Left lung (tissue), 10 donors: ENCODE results near the gene GSK3A. TPM values are rescaled to one million over a fixed set of nuclear protein-coding genes. Genes with fewer than 3 reads are reported as not detected.

Source experiments
- ATAC-seq: fragments of 200-7000 bp; cut with Tn5 transposase; one replicate; pipeline ENCODE4 v1.9.1; 2020; ENCODE audit warnings: moderate library complexity
- DNase-seq, 4 donors: peaks; one replicate each; pipeline ENCODE4 v3.0.0-alpha.2; 2013 to 2020
- H3K27ac ChIP-seq, 2 donors: fragments of 200-600 bp; sonication (generic) in 1 of 2; one replicate each; pipeline versions ENCODE4 v1.5.0 to v1.8.0; 2020 to 2021
- H3K27me3 ChIP-seq, 2 donors: fragments of 200-600 bp; sonication (generic) in 1 of 2; one replicate each; pipeline versions ENCODE4 v1.5.0 to v1.8.0; 2020 to 2021
- H3K36me3 ChIP-seq, 2 donors: fragments of 200-600 bp; sonication (generic) in 1 of 2; one replicate each; pipeline versions ENCODE4 v1.5.0 to v1.8.0; 2020 to 2021
- H3K4me1 ChIP-seq, 2 donors: fragments of 200-600 bp; one replicate each; pipeline ENCODE4 v1.8.0; 2021
- H3K4me3 ChIP-seq, 2 donors: fragments of 200-600 bp; sonication (generic) in 1 of 2; one replicate each; pipeline versions ENCODE4 v1.5.0 to v1.8.0; 2020 to 2021; ENCODE audit warnings: mild to moderate bottlenecking in 1 of 2
- H3K9me3 ChIP-seq, 2 donors: fragments of 200-600 bp; sonication (generic) in 1 of 2; one replicate each; pipeline versions ENCODE4 v1.5.0 to v1.8.0; 2020 to 2021
- intact Hi-C, 2 donors: fragments of 100-400 bp; cut with DNase I; formaldehyde crosslinking; loops; one replicate each; pipeline versions ENCODE4 v1.11.2 to v1.14.2; 2022
- polyA plus RNA-seq, 6 donors: library from polyadenylated mRNA; unstranded; fragments of 120-200 nt; gene quantifications; one replicate each; pipeline ENCODE4 v1.2.1, GENCODE V29; 2013; ENCODE audit not compliant: insufficient read length in 6 of 6
- total RNA-seq, 2 donors: library from RNA; stranded (reverse); fragmentation: NEBNext Ultra II Directional; extraction: Animal tissue kit (Norgen Biotek cat#: 25700); gene quantifications; one replicate each; pipeline ENCODE4 v1.2.1, GENCODE V29; 2021
- TF ChIP-seq, protein P1 (sequence below), 2 donors: fragments of 200-600 bp; sonication (generic) in 1 of 2; IDR thresholded peaks; one replicate each; pipeline versions ENCODE4 v1.5.0 to v1.8.0; 2021; ENCODE audit warnings: antibody characterized with exemption in 2 of 2
- donor health status: DM: no; HTN: yes; CAD: no.
- donor health status: DM: no; HTN: no; CAD: no.

The GSK3A gene
- total and polyA plus RNA-seq, 8 donors = 33.4 to 67.4 (median 61.1) TPM

DNA sequence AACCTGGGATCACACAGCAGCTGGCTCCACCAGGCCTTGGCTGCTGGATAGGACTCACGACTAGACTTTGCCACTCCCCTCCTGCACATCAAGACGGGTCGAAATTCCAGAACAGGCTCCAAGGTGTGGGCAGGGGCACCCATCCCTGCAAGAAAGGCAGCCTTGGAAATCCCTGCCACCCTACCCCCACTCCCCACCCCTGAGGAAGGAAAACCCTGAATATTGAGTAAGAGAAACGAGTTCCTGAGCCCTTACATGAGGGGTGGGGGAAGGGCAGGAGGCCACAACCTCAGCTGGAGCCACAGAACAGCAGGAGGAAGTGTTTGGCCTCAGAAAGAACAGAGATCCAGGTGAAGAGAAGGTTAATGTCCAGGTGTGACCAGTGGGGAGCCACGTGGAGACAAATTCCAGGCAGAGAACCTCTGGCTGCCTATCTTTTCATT, 45.0 kb downstream of the GSK3A start:
- ATAC-seq (no peak), DNase-seq (no peak)
- H3K27me3 ChIP-seq = no peaks in the 10 kb centered on the region
- H3K27ac ChIP-seq = peak overlapping the region in 1 of 2 donors; percentile 98
- peaks cover 0 to 3% of the 10 kb centered on the region in 2 donors for H3K9me3 ChIP-seq
- intact Hi-C loops = no loop called here
- TF ChIP-seq, protein P1, sequence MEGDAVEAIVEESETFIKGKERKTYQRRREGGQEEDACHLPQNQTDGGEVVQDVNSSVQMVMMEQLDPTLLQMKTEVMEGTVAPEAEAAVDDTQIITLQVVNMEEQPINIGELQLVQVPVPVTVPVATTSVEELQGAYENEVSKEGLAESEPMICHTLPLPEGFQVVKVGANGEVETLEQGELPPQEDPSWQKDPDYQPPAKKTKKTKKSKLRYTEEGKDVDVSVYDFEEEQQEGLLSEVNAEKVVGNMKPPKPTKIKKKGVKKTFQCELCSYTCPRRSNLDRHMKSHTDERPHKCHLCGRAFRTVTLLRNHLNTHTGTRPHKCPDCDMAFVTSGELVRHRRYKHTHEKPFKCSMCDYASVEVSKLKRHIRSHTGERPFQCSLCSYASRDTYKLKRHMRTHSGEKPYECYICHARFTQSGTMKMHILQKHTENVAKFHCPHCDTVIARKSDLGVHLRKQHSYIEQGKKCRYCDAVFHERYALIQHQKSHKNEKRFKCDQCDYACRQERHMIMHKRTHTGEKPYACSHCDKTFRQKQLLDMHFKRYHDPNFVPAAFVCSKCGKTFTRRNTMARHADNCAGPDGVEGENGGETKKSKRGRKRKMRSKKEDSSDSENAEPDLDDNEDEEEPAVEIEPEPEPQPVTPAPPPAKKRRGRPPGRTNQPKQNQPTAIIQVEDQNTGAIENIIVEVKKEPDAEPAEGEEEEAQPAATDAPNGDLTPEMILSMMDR (IDR thresholded peaks at IDR 0.05) = no peak
- peaks cover 0 to 76% of the 10 kb centered on the region in 2 donors for H3K4me1 ChIP-seq
- H3K4me3 ChIP-seq = no peak overlapping the region
- peaks cover 0 to 59% of the 10 kb centered on the region in 2 donors for H3K36me3 ChIP-seq

DNA sequence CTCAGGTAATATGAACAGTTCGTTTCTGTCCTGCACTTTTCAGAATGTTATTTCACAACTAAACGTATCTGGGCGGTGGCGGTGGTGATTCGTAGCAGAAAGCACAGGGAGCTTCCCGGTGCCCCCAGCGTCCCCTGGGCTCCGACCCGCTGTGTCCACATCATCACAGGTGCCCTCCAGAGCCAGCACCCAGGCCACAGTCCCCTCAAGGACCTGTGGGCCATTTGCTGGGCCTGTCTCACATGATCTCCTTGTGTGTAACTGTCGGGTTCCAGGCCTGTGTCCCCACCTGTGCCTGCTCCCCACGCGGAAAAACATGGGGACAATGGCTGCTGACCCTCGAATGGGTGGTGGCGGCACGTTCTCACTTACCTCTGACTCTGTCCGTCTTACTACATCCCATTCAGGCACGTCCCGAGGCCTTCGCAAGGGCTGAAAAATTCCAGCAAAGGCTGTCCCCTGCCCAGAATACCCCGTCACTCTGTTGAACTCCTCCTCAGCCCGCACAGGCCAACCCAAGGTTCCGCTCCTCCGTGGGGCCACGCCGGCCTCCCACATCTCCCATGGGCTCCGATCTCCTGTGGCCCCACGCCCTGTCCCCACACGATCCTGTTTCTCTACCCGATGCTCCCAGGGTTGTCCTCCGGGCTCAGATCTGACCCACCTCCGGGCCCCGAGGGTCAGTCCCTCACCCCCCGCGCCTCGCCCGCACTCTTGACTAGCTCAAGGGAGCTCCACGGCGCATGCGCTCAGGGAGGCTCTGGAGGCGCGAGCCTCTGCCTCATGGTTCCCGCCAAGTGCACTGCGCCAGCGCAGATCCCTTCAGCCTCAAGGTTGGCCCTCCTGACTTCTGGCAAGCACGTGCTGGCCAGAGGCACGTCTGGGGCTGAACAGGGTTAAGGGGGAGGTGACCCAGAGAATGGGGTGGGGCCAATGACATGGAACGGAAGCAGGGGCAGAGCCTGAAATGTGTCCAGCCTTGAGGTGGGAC, 46.1 kb downstream of the GSK3A start:
- no peak for DNase-seq
- TF ChIP-seq, protein P1 (IDR thresholded peaks at IDR 0.05) = no peak
- Histone ChIP-seq H3K4me1 (peaks cover 0 to 76% of the 10 kb centered on the region in 2 donors), H3K9me3 (peaks cover 0 to 3% of the 10 kb centered on the region in 2 donors), H3K27ac (peak overlapping the region in 1 of 2 donors; percentile 98), H3K4me3 (no peak overlapping the region), H3K36me3 (peaks cover 0 to 49% of the 10 kb centered on the region in 2 donors), H3K27me3 (no peaks in the 10 kb centered on the region)
- intact Hi-C loops = no loop called here
- no peak for ATAC-seq

DNA sequence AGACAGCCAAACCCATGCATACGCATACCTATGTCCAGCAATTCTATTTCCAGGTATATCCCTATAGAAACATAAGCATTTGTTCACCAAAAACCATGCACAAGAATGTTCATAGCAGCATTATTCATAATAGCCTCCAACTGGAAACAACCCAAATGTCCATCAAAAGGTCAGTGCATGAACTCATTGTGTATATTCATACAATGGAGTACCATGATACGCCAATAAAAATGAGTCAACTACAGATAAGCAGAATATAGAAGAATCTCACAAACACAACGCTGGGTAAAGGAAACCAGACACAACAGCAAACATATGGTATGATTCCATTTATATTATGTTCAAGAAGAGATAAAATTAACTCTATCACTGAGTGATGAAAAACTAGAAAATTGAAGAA, 48.7 kb downstream of the GSK3A start:
- intact Hi-C loops = no loop called here
- Histone ChIP-seq H3K27me3 (no peaks in the 10 kb centered on the region), H3K4me3 (no peak overlapping the region), H3K4me1 (peaks cover 0 to 54% of the 10 kb centered on the region in 2 donors), H3K36me3 (peaks cover 0 to 27% of the 10 kb centered on the region in 2 donors), H3K9me3 (peaks cover 0 to 3% of the 10 kb centered on the region in 2 donors), H3K27ac (no peak overlapping the region)
- no peak for ATAC-seq
- TF ChIP-seq, protein P1 (IDR thresholded peaks at IDR 0.05) = no peak
- DNase-seq = no peak

DNA sequence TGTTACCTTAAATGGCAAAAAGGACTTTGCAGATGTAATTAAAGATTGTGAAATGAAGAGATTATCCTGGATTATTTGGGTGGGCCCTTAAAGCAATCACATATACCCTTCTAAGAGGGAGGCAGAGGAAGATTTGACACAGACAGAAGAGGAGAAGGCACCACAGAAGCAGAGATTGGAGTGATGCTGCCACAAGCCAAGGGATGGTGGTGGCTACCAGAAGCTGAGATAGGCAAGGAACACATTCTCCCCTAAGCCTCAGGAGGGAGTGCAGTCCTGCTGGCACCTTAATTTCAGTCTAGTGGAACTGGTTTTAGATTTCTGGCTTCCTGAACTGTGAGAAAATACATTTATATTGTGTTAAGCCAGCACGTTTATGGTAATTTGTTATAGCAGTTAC, 49.1 kb downstream of the GSK3A start:
- intact Hi-C loops = no loop called here
- Histone ChIP-seq H3K27me3 (no peaks in the 10 kb centered on the region), H3K9me3 (peaks cover 0 to 3% of the 10 kb centered on the region in 2 donors), H3K4me1 (peaks cover 0 to 50% of the 10 kb centered on the region in 2 donors), H3K4me3 (no peak overlapping the region), H3K36me3 (peaks cover 0 to 23% of the 10 kb centered on the region in 2 donors), H3K27ac (no peak overlapping the region)
- ATAC-seq = no peak
- no peak for DNase-seq
- TF ChIP-seq, protein P1 (IDR thresholded peaks at IDR 0.05) = no peak

DNA sequence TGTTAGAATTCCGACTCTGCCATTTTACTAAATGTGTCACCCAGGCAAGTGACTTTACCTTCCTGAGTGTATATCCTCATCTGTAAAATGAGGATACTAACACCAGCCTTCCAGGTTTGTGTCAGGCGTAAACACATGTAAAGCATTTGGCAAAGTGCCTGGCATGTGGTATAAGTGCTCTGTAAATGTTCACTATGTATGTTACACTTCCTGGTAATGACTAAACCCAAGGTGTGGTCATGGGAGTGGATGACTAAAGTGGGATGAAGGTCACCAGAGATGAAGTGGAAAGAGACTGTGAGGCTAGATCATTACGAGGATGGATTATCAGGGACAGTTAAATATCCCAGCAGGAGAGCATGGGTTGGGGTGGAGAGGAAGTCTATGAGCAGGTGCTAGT, 50.5 kb downstream of the GSK3A start:
- peak in 1 of 4 donors; percentile 41 for DNase-seq
- TF ChIP-seq, protein P1 (IDR thresholded peaks at IDR 0.05) = no peak
- peak; percentile 82 for ATAC-seq
- H3K9me3 ChIP-seq = peaks cover 0 to 3% of the 10 kb centered on the region in 2 donors
- intact Hi-C loops = no loop called here
- H3K27ac ChIP-seq = peak overlapping the region in 1 of 2 donors; percentile 48
- H3K36me3 ChIP-seq = peaks cover 0 to 9% of the 10 kb centered on the region in 2 donors
- no peak overlapping the region for H3K4me3 ChIP-seq
- no peaks in the 10 kb centered on the region for H3K27me3 ChIP-seq
- H3K4me1 ChIP-seq = peaks cover 0 to 35% of the 10 kb centered on the region in 2 donors
